ENCODE measurements around the gene ANOS1.

- TF ChIP-seq, protein P1, sequence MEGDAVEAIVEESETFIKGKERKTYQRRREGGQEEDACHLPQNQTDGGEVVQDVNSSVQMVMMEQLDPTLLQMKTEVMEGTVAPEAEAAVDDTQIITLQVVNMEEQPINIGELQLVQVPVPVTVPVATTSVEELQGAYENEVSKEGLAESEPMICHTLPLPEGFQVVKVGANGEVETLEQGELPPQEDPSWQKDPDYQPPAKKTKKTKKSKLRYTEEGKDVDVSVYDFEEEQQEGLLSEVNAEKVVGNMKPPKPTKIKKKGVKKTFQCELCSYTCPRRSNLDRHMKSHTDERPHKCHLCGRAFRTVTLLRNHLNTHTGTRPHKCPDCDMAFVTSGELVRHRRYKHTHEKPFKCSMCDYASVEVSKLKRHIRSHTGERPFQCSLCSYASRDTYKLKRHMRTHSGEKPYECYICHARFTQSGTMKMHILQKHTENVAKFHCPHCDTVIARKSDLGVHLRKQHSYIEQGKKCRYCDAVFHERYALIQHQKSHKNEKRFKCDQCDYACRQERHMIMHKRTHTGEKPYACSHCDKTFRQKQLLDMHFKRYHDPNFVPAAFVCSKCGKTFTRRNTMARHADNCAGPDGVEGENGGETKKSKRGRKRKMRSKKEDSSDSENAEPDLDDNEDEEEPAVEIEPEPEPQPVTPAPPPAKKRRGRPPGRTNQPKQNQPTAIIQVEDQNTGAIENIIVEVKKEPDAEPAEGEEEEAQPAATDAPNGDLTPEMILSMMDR (IDR thresholded peaks at IDR 0.05), result no peak
- TF ChIP-seq POLR2AphosphoS5 (IDR thresholded peaks at IDR 0.05), result no peak
- TF ChIP-seq POLR2A (IDR thresholded peaks at IDR 0.05), result no peak
Observed at GRCh38 chrX:8673201-8673600, 58.7 kb downstream of the ANOS1 start.

Measured in breast epithelium (tissue), 3 donors.